Tibial nerve (tissue), 4 donors: ENCODE data around the gene DCANP1. TPM values are rescaled to one million over a fixed set of nuclear protein-coding genes. Genes with fewer than 3 reads are reported as not detected.

Experiments
- DNase-seq, 2 donors: peaks; one replicate each; pipeline ENCODE4 v3.0.0-alpha.2; 2019; ENCODE audit warnings: low spot score in 2 of 2
- H3K27ac ChIP-seq, 4 donors: fragments of 200-600 bp; sonication (generic) in 3 of 4; one replicate each; pipeline ENCODE4 v1.5.1; 2017 to 2019; ENCODE audit warnings: mild to moderate bottlenecking in 1 of 4
- H3K27me3 ChIP-seq, 2 donors: fragments of 200-600 bp; sonication (generic) in 1 of 2; one replicate each; pipeline versions ENCODE4 v1.5.1 to v1.6.0; 2017 to 2019
- H3K36me3 ChIP-seq, 3 donors: fragments of 200-600 bp; sonication (generic); one replicate each; pipeline ENCODE4 v1.5.1; 2018 to 2019
- H3K4me1 ChIP-seq, 4 donors: fragments of 200-600 bp; sonication (generic) in 3 of 4; one replicate each; pipeline ENCODE4 v1.5.1; 2017 to 2019
- H3K4me3 ChIP-seq, 4 donors: fragments of 200-600 bp; sonication (generic) in 3 of 4; one replicate each; pipeline ENCODE4 v1.5.1; 2017 to 2019; ENCODE audit warnings: mild to moderate bottlenecking in 1 of 4, moderate library complexity in 1 of 4
- H3K9me3 ChIP-seq, 4 donors: fragments of 200-600 bp; sonication (generic) in 3 of 4; one replicate each; pipeline ENCODE4 v1.5.1; 2017 to 2019
- CTCF ChIP-seq, 5 experiments: fragments of 200-600 bp in 3 of 5; fragments of 450-650 bp in 2 of 5; sonication (generic) in 3 of 5; IDR thresholded peaks; one replicate each; pipeline ENCODE4 v1.5.1; 2016 to 2019; ENCODE audit warnings: antibody characterized with exemption in 5 of 5, mild to moderate bottlenecking in 3 of 5, moderate library complexity in 2 of 5
- EP300 ChIP-seq, 2 donors: sonication (generic); formaldehyde crosslinking; IDR thresholded peaks; one replicate each; pipeline ENCODE4 v1.6.1; 2017; ENCODE audit warnings: antibody characterized with exemption in 2 of 2, mild to moderate bottlenecking in 1 of 2
- POLR2A ChIP-seq, 2 donors: fragments of 450-650 bp; IDR thresholded peaks; one replicate each; pipeline ENCODE4 v1.6.1; 2017; ENCODE audit warnings: antibody characterized with exemption in 2 of 2, mild to moderate bottlenecking in 2 of 2, moderate library complexity in 2 of 2
- WGBS, 2 donors: methylation state at CpG; one replicate each; pipeline ENCODE4 v1.1.5; 2018; 5-methylcytosine and 5-hydroxymethylcytosine counted together
- total RNA-seq, 4 donors: library from RNA; depleted of rRNA; stranded (reverse); fragments of >200 nt; gene quantifications; one replicate each; pipeline ENCODE4 v1.1.0, GENCODE V29; 2016

DCANP1 gene
- total RNA-seq, 4 donors from 2014 or later = not detected

- no peak overlapping the region for H3K4me3 ChIP-seq
- 84 to 86% methylated on average over 7 of the region's 7 CpGs for WGBS, 2 donors
- no peaks in the 10 kb centered on the region for H3K36me3 ChIP-seq
- no peak overlapping the region for H3K27ac ChIP-seq
- H3K9me3 ChIP-seq = no peaks in the 10 kb centered on the region
- TF ChIP-seq POLR2A (IDR thresholded peaks at IDR 0.05) = no peak
- no peak for TF ChIP-seq CTCF (IDR thresholded peaks at IDR 0.05)
- no peak for TF ChIP-seq EP300 (IDR thresholded peaks at IDR 0.05)
- DNase-seq = no peak
- peaks cover 0 to 33% (median 11%) of the 10 kb centered on the region in 4 donors for H3K4me1 ChIP-seq
- peaks cover 0 to 3% of the 10 kb centered on the region in 2 donors for H3K27me3 ChIP-seq
Observed at GRCh38 chr5:135461481-135462151, 14.5 kb upstream of the DCANP1 start.

GRCh38 chr5:135460246-135461033 lies 13.3 kb upstream of the DCANP1 start:
- TF ChIP-seq CTCF (IDR thresholded peaks at IDR 0.05) (no peak), EP300 (IDR thresholded peaks at IDR 0.05) (no peak), POLR2A (IDR thresholded peaks at IDR 0.05) (no peak)
- DNase-seq = no peak
- Histone ChIP-seq H3K27me3 (peaks cover 0 to 3% of the 10 kb centered on the region in 2 donors), H3K9me3 (no peaks in the 10 kb centered on the region), H3K4me3 (no peak overlapping the region), H3K36me3 (no peaks in the 10 kb centered on the region), H3K4me1 (peaks cover 0 to 23% (median 7%) of the 10 kb centered on the region in 4 donors), H3K27ac (no peak overlapping the region)
- 61 to 81% methylated on average over 11 of the region's 11 CpGs for WGBS, 2 donors

- Histone ChIP-seq H3K9me3 (no peaks in the 10 kb centered on the region), H3K4me1 (peaks cover 0 to 23% (median 7%) of the 10 kb centered on the region in 4 donors), H3K36me3 (no peaks in the 10 kb centered on the region), H3K27ac (peak overlapping the region in 1 of 4 donors; percentile 50), H3K27me3 (peaks cover 0 to 3% of the 10 kb centered on the region in 2 donors), H3K4me3 (no peak overlapping the region)
- no peak for DNase-seq
- WGBS, 2 donors = 29% methylated on average over 5 of the region's 5 CpGs
- TF ChIP-seq POLR2A (IDR thresholded peaks at IDR 0.05) (no peak), CTCF (IDR thresholded peaks at IDR 0.05) (no peak), EP300 (IDR thresholded peaks at IDR 0.05) (no peak)
Observed at GRCh38 chr5:135458921-135459331, 11.8 kb upstream of the DCANP1 start.

- Histone ChIP-seq H3K27me3 (peaks cover 0 to 3% of the 10 kb centered on the region in 2 donors), H3K9me3 (no peaks in the 10 kb centered on the region), H3K4me1 (peaks cover 0 to 23% (median 7%) of the 10 kb centered on the region in 4 donors), H3K36me3 (no peaks in the 10 kb centered on the region), H3K4me3 (no peak overlapping the region), H3K27ac (peak overlapping the region in 1 of 4 donors; percentile 50)
- no peak for DNase-seq
- no peak for TF ChIP-seq POLR2A (IDR thresholded peaks at IDR 0.05)
- no peak for TF ChIP-seq EP300 (IDR thresholded peaks at IDR 0.05)
- TF ChIP-seq CTCF (IDR thresholded peaks at IDR 0.05) = no peak
- WGBS, 2 donors = 57 to 87% methylated on average over 4 of the region's 4 CpGs
Observed at GRCh38 chr5:135458356-135458755, 11.2 kb upstream of the DCANP1 start.
